HG02588 (cell line): ENCODE data around the gene OR1M1.
"Not testable (repeated sequence)": the region's sequence is repeated elsewhere in the genome, so short reads cannot be mapped to it uniquely, and the experiment has no call there.

Source experiments
- ATAC-seq: cut with Tn5 transposase; IDR thresholded peaks from one replicate; pipeline ENCODE4 v1.9.1; 2021; ENCODE audit warnings: mild to moderate bottlenecking, moderate library complexity; ENCODE audit not compliant: unreplicated experiment

OR1M1 gene

GRCh38 chr19:9086761-9087160, at the start of gene OR1M1:
OR1M1 (plus strand) TSS chr19:9087061; CDS start chr19:9093245, 6,184 bp downstream.
- ATAC-seq: no peak

GRCh38 chr19:9037400-9038062, 49.3 kb upstream of the OR1M1 start:
- ATAC-seq: no peak

- no peak for ATAC-seq
Observed at GRCh38 chr19:9039728-9040127, 47.1 kb upstream of the OR1M1 start.

GRCh38 chr19:9040131-9040530, 46.7 kb upstream of the OR1M1 start:
- no peak for ATAC-seq

GRCh38 chr19:9041023-9041422, 45.8 kb upstream of the OR1M1 start:
- no peak for ATAC-seq

GRCh38 chr19:9043524-9043923, 43.3 kb upstream of the OR1M1 start:
- no peak for ATAC-seq

GRCh38 chr19:9044449-9044848, 42.4 kb upstream of the OR1M1 start:
- no peak for ATAC-seq

GRCh38 chr19:9046694-9047093, 40.2 kb upstream of the OR1M1 start:
- ATAC-seq: no peak

- ATAC-seq: no peak
Observed at GRCh38 chr19:9052894-9053293, 34.0 kb upstream of the OR1M1 start.

- ATAC-seq: not testable (repeated sequence)
Observed at GRCh38 chr19:9053674-9054073, 33.2 kb upstream of the OR1M1 start.

- no peak for ATAC-seq
Observed at GRCh38 chr19:9054207-9054606, 32.7 kb upstream of the OR1M1 start.

GRCh38 chr19:9054765-9055164, 32.1 kb upstream of the OR1M1 start:
- ATAC-seq: no peak

- not testable (repeated sequence) for ATAC-seq
Observed at GRCh38 chr19:9056131-9056530, 30.7 kb upstream of the OR1M1 start.

GRCh38 chr19:9057505-9058258, 29.2 kb upstream of the OR1M1 start:
- no peak for ATAC-seq

- no peak for ATAC-seq
Observed at GRCh38 chr19:9058905-9059667, 27.8 kb upstream of the OR1M1 start.

GRCh38 chr19:9060564-9061340, 26.1 kb upstream of the OR1M1 start:
- ATAC-seq: no peak

- no peak for ATAC-seq
Observed at GRCh38 chr19:9061879-9062278, 25.0 kb upstream of the OR1M1 start.

GRCh38 chr19:9065457-9066014, 21.3 kb upstream of the OR1M1 start:
- ATAC-seq: no peak

GRCh38 chr19:9070066-9070465, 16.8 kb upstream of the OR1M1 start:
- no peak for ATAC-seq

GRCh38 chr19:9071720-9072119, 15.1 kb upstream of the OR1M1 start:
- not testable (repeated sequence) for ATAC-seq

GRCh38 chr19:9073806-9074205, 13.1 kb upstream of the OR1M1 start:
- no peak for ATAC-seq
